HG02884 (cell line): Measurements from ENCODE around the gene SLC2A4.
A peak's percentile ranks its signal among the peaks of the same experiment; 100 is the strongest.

Experiments used
- ATAC-seq: cut with Tn5 transposase; IDR thresholded peaks from one replicate; pipeline ENCODE4 v1.9.1; 2021; ENCODE audit warnings: mild to moderate bottlenecking, moderate library complexity; ENCODE audit not compliant: unreplicated experiment

Gene SLC2A4

DNA sequence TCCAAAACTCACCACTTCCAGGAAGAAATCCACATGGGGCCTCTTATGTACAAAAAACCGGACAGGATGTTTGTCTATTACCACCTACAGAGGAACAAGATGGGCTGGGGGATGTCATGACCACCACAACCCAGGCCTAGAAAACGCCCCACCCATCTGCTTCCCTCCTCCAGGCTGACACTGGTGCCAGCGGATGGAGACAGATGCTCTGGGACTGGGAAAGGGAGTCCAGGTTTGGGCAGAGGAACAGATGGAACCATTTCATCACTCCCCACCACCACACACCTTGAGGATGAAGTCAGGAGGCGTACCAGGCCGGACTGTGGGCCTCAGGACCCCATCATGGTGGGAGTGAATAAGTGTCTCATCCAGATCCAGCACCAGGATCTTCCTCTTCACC, 34.7 kb upstream of the SLC2A4 start:
- ATAC-seq, result no peak

DNA sequence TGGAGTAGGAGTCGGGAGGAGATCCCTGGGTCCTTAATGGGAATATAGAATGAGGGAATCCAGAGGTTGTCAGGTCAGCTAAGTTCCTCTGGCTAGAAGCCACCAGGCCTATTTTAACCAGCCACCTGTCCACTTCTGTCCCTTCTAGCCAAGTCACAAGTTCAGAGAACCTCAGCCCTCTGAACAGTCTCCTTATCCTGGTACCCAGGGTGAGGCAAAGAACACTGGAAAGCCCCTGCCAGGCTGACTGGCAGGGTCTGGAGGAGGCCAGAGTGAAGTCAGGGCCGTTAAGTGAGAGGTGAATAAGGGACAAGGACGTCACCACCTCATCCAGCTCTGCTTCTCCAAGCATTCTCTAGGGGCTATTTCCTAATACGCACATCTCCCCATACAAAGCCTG, 32.7 kb upstream of the SLC2A4 start:
- ATAC-seq, result no peak

DNA sequence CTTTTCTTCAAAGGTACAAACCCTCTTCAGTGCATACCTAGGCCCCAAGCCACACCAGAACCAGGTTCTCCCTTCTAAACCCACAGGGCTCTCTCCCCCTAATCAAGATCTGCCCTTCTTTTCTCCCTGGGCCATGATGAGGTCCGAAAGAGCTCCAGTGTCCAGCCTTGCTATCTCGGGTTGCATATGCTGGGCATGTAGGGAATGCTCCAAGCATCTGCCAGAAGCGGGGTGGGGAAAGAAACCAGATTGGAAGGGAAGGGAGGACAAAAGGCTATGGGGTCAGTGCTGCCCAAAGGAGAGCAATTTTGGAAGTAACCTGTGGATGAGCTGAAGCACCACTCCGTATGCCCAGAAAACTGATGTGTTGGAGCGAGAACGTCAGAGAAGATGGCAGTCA, 32.3 kb upstream of the SLC2A4 start:
- ATAC-seq, result no peak

DNA sequence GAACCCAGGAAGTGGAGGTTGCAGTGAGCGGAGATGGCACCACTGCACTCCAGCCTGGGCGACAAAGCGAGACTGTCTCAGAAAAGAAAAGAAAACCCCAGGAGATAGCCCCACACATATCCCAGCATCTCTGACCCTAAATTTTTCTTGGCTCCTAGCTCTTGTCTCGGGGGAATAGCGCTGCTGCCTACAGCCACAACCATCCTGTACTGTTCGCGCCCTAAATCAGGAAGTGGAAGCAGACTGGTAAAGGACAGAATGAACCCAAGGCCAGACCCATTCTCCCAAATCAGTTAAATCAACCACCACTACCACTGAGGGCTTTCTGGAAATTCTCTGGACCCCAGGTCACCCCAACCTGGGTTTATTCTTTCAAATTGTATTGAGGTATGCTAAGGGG, 31.7 kb upstream of the SLC2A4 start:
- no peak for ATAC-seq

DNA sequence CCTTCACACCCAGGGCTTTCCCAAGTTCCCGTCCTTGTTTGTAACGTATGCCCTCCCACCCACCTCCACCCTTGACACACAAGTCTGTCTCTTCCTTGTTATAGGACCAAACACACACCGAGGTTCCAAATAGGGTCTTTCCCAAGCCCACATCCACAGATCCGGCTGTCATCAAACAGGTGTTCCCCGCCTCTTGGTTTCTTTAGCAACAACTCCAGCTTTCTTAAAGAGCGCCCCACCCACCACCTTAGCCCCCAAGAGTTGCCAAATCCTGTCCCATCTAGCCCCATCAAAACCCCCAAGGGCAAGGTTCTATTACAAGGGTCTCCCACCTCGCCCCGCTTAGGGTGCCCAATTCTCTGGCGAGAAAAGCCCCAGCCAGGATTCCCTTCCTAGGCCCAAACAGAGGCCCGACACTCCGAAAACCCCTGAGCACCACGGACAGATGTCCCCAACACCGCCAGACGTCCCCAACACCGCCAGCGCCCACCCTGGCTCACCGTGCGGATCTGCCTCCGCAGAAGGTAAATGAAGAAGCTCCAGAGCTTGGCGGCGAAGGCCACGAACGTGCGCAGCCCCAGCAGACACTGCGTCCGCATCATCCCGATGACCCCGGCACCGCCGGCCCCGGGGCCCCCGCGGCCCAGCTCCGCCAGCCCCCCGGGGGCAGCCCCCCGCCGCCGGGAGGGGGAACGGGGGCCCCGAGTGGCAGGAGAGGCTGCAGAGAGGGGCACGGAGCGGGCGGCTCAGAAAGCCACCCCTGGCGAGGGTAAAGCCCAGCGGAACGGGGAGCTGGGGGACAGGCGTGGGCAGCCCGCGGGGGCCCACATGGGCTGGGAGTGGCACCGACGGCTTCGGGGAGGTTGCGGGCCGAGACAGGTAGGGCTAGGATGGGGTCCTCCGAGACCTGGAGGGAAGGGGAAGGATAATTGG, 30.6 kb upstream of the SLC2A4 start:
- no peak for ATAC-seq

DNA sequence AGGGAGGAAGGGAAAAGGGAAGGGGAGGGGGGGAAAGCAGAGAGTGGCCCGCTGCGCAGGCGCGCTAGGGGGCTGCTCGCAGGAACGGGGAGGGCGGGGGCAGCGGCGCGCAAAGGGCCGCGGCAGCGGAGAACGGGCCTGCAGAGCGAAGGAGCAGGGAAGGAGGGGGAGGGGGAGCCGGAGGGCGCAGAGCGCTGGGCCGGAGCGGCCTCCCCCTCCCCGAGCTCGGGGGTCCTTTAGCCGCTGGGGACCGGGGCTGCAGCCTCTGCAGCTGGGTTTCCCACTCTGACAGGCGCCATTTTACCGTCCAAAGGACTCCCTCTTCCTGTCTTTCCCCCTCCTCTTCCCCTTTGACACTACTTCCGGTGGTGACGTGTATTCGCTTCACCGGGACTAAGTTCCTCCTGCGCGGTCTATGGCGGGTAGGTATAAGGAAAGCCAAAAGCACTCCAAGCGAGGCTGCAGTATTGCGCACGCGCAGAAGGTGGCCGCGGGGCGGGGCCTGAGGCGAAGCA, 29.8 kb upstream of the SLC2A4 start, which contains the start of gene CTDNEP1:
Gene CTDNEP1 (minus strand): TSS at position 74 of the 515 bp plus-strand sequence. CDS start 438 bp downstream, outside the sequence.
- ATAC-seq, result peak; percentile 75

DNA sequence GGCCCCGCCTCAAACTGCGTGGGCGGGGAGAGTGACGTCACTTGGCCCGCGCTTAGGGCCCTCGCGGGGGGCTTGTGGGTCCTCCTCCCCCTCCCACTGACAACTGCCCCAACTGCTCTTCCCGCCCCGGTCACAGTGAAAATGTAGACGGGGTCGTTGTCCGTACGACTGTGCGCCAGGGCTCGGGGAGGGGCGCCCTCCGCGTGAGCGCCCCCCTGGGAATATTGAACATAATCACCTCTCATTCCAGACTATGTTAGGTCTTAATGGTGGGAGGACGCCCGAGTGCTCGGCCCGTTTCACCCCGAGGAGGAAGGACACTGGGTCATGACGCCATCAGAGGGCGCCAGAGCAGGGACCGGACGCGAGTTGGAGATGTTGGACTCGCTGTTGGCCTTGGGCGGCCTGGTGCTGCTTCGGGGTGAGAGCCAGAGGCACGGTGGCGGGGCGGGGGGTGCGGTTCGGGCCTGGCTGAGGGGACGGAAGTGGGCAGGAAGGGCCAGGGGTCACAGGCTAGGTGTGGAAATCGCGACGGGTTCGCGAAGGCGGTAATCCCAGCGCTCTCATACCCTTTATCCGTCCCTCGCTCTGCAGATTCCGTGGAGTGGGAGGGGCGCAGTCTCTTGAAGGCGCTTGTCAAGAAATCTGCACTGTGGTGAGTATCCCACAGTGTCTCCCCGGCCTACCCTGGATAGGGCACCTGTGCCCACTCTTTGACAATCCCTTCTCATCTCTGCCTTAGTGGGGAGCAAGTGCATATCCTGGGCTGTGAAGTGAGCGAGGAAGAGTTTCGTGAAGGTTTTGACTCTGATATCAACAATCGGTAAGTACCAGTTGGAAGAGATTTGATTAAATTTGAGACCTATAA, 29.1 kb upstream of the SLC2A4 start, which contains the start of gene ELP5:
Gene ELP5 (plus strand): TSS at position 40 of the 868 bp plus-strand sequence. CDS start 336 bp downstream, at position 376.
- peak; percentile 46 for ATAC-seq

DNA sequence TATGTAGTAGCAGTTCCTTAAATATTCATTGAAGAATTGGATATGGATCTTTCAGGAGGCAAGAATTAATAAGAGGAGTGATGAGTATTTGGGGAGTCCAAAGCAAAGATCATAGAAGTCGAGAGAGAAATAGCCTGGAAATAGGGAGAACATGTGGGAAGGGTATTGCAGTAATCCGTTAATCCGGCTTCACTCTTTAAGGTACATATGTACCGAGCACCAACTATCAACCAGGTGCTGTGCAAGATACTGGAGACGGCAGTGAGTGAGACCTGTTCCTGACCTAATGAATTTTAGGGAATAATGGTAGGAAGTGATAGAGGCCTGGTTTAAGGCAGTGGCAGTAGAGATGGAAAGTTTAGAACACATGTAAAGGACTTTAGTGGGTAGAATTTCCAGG, 28.4 kb upstream of the SLC2A4 start:
- no peak for ATAC-seq

DNA sequence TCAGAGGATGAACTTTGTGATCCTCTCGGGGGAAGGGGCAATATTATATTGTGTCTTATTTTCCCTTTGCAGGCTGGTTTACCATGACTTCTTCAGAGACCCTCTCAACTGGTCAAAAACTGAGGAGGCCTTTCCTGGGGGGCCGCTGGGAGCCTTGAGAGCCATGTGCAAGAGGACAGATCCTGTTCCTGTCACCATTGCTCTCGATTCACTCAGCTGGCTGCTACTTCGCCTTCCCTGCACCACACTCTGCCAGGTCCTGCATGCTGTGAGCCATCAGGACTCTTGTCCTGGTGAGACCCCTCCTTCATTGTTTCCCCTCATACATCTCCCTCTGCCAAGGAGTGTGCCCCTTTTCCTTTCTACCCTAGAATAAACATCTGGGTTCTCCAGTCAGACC, 27.0 kb upstream of the SLC2A4 start:
- no peak for ATAC-seq

DNA sequence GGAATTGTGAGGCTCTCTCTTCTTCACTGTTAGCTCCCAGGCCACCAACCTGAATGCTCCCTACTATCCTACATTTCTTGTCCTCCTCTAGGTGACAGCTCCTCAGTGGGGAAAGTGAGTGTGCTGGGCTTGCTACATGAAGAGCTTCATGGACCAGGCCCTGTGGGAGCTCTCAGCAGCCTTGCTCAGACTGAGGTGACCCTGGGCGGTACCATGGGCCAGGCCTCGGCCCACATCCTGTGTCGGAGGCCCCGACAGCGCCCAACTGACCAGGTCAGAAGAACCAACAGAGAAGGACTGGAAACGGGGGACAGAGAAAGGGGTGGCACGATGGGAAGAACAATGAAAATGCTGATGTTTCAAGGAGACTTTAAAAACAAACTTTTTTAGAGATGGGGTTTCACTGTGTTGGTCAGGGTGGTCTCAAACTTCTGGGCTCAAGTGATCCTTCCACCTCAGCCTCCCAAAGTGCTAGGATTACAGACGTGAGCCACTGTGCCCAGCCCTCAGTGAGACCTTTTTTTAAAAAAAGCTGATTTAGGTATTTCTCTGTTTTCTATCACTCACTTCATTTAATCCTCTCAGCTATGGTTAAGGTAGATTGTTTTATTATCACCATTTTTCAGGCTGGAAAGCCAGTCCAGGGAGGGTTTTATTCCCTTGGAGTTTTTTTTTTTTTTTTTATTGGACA, 24.6 kb upstream of the SLC2A4 start:
- ATAC-seq, result no peak

DNA sequence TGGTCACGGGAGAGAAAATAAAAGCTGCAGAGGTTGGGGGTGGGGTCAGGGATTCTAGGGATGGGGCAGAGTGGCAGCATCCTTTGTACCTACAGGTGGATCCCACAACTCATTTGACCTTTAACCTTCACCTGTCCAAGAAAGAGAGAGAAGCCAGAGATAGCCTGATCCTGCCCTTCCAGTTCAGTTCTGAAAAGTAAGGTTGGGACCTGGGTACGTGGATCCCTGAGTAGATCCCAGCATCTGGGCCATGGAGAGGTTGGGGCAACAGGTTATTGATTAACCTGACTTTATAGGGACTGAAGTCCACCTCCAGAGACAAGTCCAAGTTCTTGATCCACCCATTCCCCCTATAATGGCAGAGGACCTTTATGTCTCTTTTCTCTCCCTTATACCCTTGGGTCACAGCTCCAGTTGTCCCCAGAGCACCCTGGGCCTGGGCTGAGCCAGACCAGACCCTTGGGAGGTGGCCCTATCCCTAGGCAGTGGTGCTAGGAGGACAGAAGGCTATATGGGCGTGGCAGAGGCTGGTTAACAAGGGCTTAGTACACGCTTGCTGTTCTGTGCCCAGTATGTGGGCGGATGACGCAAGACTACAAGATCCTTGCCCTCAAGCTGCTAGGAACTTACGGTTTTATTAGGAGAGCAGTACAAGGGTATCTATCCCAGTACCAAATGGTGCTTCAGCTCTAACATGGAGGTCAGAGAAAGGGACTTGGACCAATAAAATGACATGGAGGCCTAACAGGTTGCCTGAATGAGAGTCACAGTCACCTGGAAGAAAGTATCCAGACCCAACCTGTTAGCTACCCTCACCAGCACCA, 22.6 kb upstream of the SLC2A4 start:
- no peak for ATAC-seq

DNA sequence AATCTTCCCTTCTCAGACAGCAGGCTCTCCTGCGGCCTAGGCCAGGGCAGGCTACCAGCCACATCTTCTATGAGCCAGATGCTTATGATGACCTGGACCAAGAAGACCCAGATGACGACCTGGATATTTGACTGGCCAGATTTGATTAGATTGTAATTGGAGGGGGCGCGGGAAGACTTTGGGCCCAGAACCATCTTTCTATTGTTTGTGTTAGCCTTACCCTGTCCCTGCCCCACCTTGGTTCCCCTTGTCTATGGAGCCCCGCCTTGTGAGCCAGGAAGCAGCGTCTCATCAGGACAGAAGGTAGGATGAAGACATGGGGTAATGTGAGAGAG, 22.0 kb upstream of the SLC2A4 start:
- no peak for ATAC-seq

DNA sequence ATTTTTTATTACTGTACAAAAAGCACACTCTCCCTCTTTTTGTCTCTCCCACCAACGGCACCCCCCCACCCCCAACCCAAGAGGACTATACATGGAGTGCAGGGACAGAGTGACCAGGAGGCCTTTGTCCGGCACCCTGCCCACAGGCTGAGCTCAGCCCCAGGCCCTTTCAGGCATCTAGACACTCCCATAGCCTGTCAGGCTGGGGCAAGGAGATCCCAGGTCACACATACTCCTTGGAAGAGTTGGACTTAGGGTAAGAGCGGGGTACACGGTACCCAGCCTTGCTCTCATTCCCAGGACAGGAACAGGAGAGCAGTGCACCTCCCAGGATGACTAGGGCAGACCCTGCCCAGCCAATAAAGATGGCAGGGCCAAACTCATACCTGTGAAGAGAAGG, 21.4 kb upstream of the SLC2A4 start:
- no peak for ATAC-seq

DNA sequence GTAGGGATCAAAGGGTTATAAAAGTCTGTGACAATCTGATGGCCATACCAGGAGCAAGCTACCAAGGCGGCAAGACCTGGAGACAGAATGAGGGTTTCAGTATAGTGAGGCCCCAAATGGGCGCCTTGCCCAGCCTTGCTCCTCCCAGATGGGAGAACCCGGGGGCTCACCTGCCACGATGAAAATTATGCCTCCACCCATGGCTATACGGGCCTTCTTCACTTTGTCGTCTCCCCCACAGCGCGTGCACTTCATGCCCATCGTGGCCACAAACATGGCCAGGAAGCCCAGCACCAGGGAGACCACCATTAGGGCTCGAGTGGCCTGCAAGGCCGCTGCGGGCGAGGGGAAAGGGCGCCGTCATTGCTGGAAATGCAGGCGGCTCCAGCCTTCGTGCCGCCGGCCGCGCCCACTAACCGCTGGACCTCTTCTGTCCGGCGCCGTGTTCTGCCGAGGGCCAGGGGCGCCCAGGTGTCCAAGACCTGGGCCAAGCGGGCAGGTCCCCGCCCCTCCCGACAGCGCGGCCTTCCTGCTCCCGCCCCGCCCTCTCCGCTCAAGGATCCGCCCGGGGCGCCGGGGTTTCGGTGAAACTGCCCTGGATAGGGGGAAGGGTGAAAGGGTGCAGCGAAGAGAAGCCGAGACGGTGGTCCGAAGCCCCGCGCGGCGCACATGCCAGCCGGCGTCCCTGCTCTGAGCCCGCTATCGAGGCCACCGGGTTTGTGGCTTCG, 20.7 kb upstream of the SLC2A4 start:
- no peak for ATAC-seq

DNA sequence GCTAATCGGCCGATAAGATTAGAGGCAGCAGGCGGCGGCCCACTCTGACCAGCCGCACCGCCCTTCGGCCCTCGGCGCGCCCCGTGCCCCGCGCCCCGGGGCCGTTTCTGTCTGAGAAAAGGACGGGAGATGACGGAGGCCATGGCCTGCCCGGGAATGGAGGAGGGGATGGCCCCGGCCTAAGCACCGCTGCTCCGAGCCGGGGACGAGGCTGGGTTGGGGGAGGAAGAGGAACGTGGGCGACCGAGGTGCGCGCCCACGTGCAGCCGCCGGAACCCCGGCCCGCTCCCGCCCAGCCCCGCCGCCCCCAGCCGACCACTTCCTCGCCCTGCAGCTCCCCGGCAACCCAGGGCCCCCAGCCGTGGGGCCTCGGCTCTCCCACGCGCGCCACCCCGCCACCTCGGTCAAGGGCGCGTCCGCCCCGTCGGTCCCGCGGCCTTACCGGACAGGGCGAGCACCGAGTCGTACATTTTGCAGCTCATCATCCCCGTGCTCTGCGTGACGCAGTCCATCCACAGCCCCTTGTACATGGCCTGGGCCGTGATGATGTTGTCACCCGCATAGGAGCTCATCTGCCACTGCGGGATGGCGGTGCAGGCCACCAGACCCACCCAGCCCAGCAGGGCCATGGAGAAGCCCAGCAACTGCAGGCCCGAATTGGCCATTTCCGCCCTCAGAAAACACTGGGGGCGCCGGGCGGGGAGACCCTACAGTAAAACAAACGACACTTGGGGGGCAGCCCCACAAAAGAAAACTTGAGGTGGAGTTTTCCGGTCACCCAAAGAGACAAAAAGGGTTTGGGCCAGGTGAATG, 19.9 kb upstream of the SLC2A4 start:
- no peak for ATAC-seq

DNA sequence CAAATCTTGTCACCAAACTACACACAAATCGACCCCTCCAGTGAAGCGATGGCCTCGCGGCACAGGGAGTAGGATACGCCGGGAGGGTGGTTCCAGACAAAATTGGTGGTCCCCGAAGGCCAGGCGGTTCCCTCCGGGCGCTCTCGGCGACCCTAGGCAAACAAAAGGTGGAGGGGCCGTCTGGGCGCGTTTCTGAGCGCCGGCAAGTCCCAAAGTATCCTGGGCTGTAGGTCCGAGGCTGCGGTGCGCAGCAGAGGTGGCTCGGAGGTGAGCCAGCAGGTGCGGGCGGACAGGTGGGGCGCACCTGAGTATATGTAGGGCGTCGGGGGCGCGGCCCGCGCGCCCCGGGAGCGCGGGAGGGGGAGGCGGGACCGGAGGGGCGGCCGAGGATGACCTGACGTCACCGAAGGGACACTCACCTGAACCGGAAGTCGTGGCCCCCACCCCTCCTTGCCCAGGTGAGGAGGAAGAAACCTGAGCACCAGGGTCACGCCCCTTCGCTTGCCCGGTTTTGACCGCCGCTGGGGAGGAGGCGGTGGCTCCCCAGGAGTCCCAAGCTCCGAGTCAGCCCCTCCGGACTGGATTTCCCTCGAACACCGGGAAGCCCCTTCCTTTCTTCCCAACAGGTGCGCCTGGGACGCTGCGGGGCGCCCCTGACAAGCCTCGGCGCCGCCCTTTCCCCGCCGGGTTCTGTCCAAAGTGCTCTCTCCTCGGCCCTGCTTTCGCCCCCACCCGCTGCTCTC, 19.2 kb upstream of the SLC2A4 start, which contains the start of gene CLDN7:
Gene CLDN7 (minus strand): TSS at position 287 of the 743 bp plus-strand sequence. CDS start 435 bp downstream, outside the sequence.
- no peak for ATAC-seq

DNA sequence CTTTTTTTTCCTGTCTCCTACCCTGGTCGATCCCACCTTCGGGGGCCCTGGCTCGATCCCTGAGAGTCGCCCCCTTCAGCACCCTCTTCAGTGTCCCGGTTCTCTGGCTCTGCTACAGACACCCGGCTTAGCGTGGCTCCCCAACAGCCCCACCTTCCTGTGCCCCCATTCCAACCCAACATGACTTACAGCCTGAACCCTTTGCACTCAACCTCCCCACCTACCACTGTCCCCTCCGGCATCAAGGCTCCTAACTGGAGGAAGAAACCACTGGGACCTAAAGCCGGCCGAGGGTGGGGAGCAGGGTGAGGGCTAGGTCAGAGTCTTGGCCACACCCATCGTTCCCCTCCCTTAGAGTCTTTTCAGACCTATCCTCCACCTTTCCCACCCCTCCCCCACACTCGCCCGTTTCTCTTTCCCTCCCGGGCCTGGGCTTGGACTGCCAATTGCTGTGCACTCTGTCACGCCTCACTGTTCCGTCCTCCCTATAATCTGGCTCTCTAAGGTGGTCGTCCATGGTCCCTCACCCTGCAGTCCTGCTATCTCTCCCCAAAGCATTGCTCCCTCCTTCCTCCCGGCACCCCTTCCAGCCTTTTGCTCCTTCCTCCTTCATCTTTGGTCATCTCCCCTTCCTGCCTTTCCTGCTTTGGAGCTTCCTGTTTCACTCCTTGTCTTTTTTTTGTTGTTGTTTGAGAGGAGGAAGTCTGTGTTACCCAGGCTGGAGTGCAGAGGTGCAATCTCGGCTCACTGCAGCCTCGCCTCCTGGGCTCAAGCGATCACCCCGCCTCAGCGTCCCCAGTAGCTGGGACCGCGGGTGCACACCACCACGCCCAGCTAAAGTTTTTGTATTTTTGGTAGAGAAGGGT, 18.4 kb upstream of the SLC2A4 start:
- ATAC-seq, result no peak
